WTC11 (cell line): ENCODE measurements around the gene C19orf67.

ENCODE experiments used
- KAT7 ChIP-seq: sonication (generic); formaldehyde crosslinking; IDR thresholded peaks from 2 replicates; pipeline ENCODE4 v1.8.1; 2023; ENCODE audit warnings: missing genetic modification reagents, mild to moderate bottlenecking, borderline replicate concordance
- TF ChIP-seq, protein P1 (sequence below): fragments of 200-600 bp; IDR thresholded peaks from 2 replicates; pipeline ENCODE4 v1.8.0; 2022; ENCODE audit warnings: antibody characterized with exemption
- TF ChIP-seq, protein P2 (sequence below): sonication (generic); formaldehyde crosslinking; IDR thresholded peaks from 2 replicates; pipeline ENCODE4 v1.8.0; 2022; ENCODE audit warnings: mild to moderate bottlenecking, missing genetic modification reagents
- TF ChIP-seq, protein P3 (sequence below): fragments of 250-450 bp; sonication (Bioruptor Pico); IDR thresholded peaks from 2 replicates; pipeline ENCODE4 v1.9.0; 2021; ENCODE audit warnings: mild to moderate bottlenecking
- TF ChIP-seq, protein P4 (sequence below): sonication (generic); formaldehyde crosslinking; IDR thresholded peaks from 2 replicates; pipeline ENCODE4 v1.8.1; 2022; ENCODE audit warnings: low read depth, mild to moderate bottlenecking, moderate library complexity, missing genetic modification reagents, borderline replicate concordance

DNA sequence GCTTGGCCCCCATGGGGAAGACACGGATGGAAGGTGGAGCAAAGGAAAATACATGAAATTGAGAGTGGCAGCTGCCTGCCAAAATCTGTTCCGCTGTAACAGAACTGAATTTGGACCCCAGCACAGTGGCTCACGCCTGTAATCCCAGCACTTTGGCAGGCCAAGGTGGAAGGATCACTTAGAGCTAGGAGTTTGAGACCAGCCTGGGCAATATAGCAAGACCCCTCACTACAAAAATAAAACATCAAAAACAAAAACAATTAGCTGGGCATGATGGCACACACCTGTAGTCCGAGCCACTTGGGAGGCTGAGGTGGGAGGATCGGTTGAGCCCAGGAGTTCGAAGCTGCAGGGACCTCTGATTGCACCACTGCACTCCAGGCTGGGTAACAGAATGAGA lies 33.1 kb downstream of the C19orf67 start:
- TF ChIP-seq, protein P1, sequence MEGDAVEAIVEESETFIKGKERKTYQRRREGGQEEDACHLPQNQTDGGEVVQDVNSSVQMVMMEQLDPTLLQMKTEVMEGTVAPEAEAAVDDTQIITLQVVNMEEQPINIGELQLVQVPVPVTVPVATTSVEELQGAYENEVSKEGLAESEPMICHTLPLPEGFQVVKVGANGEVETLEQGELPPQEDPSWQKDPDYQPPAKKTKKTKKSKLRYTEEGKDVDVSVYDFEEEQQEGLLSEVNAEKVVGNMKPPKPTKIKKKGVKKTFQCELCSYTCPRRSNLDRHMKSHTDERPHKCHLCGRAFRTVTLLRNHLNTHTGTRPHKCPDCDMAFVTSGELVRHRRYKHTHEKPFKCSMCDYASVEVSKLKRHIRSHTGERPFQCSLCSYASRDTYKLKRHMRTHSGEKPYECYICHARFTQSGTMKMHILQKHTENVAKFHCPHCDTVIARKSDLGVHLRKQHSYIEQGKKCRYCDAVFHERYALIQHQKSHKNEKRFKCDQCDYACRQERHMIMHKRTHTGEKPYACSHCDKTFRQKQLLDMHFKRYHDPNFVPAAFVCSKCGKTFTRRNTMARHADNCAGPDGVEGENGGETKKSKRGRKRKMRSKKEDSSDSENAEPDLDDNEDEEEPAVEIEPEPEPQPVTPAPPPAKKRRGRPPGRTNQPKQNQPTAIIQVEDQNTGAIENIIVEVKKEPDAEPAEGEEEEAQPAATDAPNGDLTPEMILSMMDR = no peak
- no peak for TF ChIP-seq KAT7
- TF ChIP-seq, protein P2, sequence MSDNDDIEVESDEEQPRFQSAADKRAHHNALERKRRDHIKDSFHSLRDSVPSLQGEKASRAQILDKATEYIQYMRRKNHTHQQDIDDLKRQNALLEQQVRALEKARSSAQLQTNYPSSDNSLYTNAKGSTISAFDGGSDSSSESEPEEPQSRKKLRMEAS (CRISPR knock-in tag) = no peak
- TF ChIP-seq, protein P3, sequence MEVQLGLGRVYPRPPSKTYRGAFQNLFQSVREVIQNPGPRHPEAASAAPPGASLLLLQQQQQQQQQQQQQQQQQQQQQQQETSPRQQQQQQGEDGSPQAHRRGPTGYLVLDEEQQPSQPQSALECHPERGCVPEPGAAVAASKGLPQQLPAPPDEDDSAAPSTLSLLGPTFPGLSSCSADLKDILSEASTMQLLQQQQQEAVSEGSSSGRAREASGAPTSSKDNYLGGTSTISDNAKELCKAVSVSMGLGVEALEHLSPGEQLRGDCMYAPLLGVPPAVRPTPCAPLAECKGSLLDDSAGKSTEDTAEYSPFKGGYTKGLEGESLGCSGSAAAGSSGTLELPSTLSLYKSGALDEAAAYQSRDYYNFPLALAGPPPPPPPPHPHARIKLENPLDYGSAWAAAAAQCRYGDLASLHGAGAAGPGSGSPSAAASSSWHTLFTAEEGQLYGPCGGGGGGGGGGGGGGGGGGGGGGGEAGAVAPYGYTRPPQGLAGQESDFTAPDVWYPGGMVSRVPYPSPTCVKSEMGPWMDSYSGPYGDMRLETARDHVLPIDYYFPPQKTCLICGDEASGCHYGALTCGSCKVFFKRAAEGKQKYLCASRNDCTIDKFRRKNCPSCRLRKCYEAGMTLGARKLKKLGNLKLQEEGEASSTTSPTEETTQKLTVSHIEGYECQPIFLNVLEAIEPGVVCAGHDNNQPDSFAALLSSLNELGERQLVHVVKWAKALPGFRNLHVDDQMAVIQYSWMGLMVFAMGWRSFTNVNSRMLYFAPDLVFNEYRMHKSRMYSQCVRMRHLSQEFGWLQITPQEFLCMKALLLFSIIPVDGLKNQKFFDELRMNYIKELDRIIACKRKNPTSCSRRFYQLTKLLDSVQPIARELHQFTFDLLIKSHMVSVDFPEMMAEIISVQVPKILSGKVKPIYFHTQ (CRISPR knock-in tag) = no peak
- TF ChIP-seq, protein P4, sequence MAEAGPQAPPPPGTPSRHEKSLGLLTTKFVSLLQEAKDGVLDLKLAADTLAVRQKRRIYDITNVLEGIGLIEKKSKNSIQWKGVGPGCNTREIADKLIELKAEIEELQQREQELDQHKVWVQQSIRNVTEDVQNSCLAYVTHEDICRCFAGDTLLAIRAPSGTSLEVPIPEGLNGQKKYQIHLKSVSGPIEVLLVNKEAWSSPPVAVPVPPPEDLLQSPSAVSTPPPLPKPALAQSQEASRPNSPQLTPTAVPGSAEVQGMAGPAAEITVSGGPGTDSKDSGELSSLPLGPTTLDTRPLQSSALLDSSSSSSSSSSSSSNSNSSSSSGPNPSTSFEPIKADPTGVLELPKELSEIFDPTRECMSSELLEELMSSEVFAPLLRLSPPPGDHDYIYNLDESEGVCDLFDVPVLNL (CRISPR knock-in tag) = no peak
